Activated CD4-positive, alpha-beta T cell treated with anti-CD3 and anti-CD28 coated beads, Interleukin-2, amount 10 ng/mL, durations not matched to agents 24 days and 14 days (primary cell): ENCODE data around the gene TMEM269. TPM values are rescaled to one million over a fixed set of nuclear protein-coding genes. Genes with fewer than 3 reads are reported as not detected.

Experiments used
- DNase-seq: peaks from one replicate; pipeline ENCODE4 v3.0.0; 2022
- H3K27ac Mint-ChIP-seq: one replicate; pipeline ENCODE4 v1.8.0; 2022; ENCODE audit warnings: mild to moderate bottlenecking, mixed read lengths
- H3K27me3 Mint-ChIP-seq: one replicate; pipeline ENCODE4 v1.8.0; 2022; ENCODE audit warnings: mixed read lengths
- H3K36me3 Mint-ChIP-seq: one replicate; pipeline ENCODE4 v1.8.0; 2022; ENCODE audit warnings: low read depth, mild to moderate bottlenecking, mixed read lengths
- H3K4me1 Mint-ChIP-seq: one replicate; pipeline ENCODE4 v1.8.0; 2021; ENCODE audit warnings: mixed read lengths
- H3K4me3 Mint-ChIP-seq: one replicate; pipeline ENCODE4 v1.8.0; 2022; ENCODE audit warnings: mild to moderate bottlenecking, moderate library complexity, mixed read lengths
- H3K9me3 Mint-ChIP-seq: one replicate; pipeline ENCODE4 v1.8.0; 2021; ENCODE audit warnings: mixed read lengths
- intact Hi-C: fragments of 100-400 bp; cut with micrococcal nuclease; formaldehyde crosslinking; loops from one replicate; pipeline ENCODE4 v1.15.1; 2023
- total RNA-seq: library from RNA; stranded (reverse); gene quantifications from 2 replicates; pipeline ENCODE4 v1.2.3, GENCODE V29; 2022

The TMEM269 gene
- total RNA-seq, 1 donor from 2014 or later: not detected

DNA sequence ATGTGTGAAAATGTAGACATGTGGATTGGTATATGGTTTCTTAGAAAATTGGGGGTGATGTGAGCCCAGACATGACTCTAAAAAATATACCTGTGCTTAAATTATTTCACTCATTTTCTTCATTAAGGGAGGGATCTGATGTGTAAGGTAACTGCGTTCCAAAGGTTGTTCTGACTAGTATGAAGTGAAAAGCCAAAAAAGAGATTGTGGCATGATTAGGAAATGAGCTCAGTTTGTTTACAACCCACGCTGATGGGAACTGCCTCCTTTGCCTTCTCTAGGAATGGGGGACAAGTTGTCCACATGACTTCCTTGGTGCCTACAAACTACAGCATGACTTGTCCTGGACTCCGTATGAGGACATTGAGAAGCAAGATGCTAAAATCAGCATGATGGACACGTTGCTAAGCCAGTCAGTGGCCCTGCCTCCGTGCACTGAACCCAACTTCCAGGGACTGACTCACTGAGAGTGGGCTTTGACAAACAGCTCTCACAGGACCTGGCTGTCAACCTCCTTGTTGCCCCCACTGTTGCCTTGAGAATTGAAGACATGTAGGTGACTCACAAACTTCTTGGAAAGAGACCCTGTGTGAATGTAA lies 9.8 kb upstream of the TMEM269 start:
- peaks cover 30% of the 10 kb centered on the region for H3K4me1 Mint-ChIP-seq
- H3K36me3 Mint-ChIP-seq: peaks cover 59% of the 10 kb centered on the region
- intact Hi-C loops: no loop called here
- H3K9me3 Mint-ChIP-seq: no peaks in the 10 kb centered on the region
- no peak overlapping the region for H3K4me3 Mint-ChIP-seq
- no peak for DNase-seq
- no peaks in the 10 kb centered on the region for H3K27me3 Mint-ChIP-seq
- no peak overlapping the region for H3K27ac Mint-ChIP-seq

- no peak for DNase-seq
- Mint-ChIP-seq H3K27ac (no peak overlapping the region), H3K4me3 (no peak overlapping the region), H3K9me3 (no peaks in the 10 kb centered on the region), H3K36me3 (peaks cover 61% of the 10 kb centered on the region), H3K4me1 (peaks cover 31% of the 10 kb centered on the region), H3K27me3 (no peaks in the 10 kb centered on the region)
- intact Hi-C loops: no loop called here
Measured at GRCh38 chr1:42776502-42776901, 8.3 kb upstream of the TMEM269 start.

- peaks cover 27% of the 10 kb centered on the region for H3K4me1 Mint-ChIP-seq
- H3K9me3 Mint-ChIP-seq: no peaks in the 10 kb centered on the region
- H3K36me3 Mint-ChIP-seq: peaks cover 63% of the 10 kb centered on the region
- peak; percentile 83 for DNase-seq
- intact Hi-C loops: loop anchor here (1.0 kb wide), 1 partner anchor 295 kb away; no protein-coding TSS in a partner anchor
- H3K27ac Mint-ChIP-seq: no peak overlapping the region
- no peak overlapping the region for H3K4me3 Mint-ChIP-seq
- H3K27me3 Mint-ChIP-seq: no peaks in the 10 kb centered on the region
Measured at GRCh38 chr1:42777852-42778251, 6.9 kb upstream of the TMEM269 start.

DNA sequence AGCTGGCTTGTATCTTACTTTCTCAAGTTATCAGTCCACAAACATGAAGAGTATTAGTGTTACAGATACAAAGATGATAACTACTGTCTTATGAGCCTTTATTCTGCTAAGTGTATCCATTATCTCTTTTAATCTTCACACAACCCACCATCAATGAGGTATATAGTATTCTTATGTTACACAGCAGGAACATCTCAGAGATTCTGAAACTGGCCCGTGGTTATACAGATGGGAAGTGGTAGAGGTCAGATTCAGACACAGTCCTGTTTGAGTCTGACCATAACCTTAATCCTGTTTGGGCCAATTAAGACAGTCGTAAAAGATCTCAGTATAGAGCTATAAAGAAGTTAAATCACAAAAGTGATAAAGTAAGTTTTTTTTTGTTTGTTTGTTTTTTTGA lies 5.1 kb upstream of the TMEM269 start:
- intact Hi-C loops: no loop called here
- H3K36me3 Mint-ChIP-seq: peaks cover 60% of the 10 kb centered on the region

DNA sequence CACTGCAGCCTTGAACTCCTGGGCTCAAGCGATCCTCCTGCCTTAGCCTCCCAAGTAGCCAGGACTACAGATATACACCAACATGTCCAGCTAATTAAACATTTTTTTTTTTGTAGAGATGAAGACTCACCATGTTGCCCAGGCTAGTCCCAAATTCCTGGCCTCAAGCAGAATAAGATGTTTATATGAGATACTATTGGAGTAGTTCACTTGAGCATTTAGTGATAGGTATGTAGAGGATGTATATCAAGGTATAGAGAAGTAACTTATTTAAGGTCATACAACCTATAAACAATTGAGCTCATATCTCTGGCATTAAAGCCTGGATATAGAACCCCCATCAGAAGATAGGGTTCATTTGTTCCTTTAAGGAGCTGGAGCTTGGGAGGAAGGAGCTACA lies 4.6 kb upstream of the TMEM269 start:
- Mint-ChIP-seq H3K9me3 (no peaks in the 10 kb centered on the region), H3K4me1 (peaks cover 23% of the 10 kb centered on the region), H3K36me3 (peaks cover 56% of the 10 kb centered on the region), H3K27ac (no peak overlapping the region), H3K4me3 (no peak overlapping the region), H3K27me3 (no peaks in the 10 kb centered on the region)
- intact Hi-C loops: no loop called here
- no peak for DNase-seq

More for the DNA sequence above, 5.1 kb upstream of the TMEM269 start:
- DNase-seq: no peak
- no peaks in the 10 kb centered on the region for H3K9me3 Mint-ChIP-seq
- H3K27ac Mint-ChIP-seq: no peak overlapping the region
- no peak overlapping the region for H3K4me3 Mint-ChIP-seq
- peaks cover 26% of the 10 kb centered on the region for H3K4me1 Mint-ChIP-seq
- no peaks in the 10 kb centered on the region for H3K27me3 Mint-ChIP-seq

GRCh38 chr1:42783092-42783491 lies 1.7 kb upstream of the TMEM269 start:
- DNase-seq: no peak
- Mint-ChIP-seq H3K4me3 (no peak overlapping the region), H3K36me3 (peaks cover 39% of the 10 kb centered on the region), H3K9me3 (no peaks in the 10 kb centered on the region), H3K27ac (no peak overlapping the region), H3K27me3 (no peaks in the 10 kb centered on the region), H3K4me1 (peaks cover 26% of the 10 kb centered on the region)
- intact Hi-C loops: no loop called here

GRCh38 chr1:42784547-42784945 lies 245 bp upstream of the TMEM269 start:
- H3K27me3 Mint-ChIP-seq: no peaks in the 10 kb centered on the region
- H3K36me3 Mint-ChIP-seq: peaks cover 30% of the 10 kb centered on the region
- no peaks in the 10 kb centered on the region for H3K9me3 Mint-ChIP-seq
- no peak for DNase-seq
- peaks cover 20% of the 10 kb centered on the region for H3K4me1 Mint-ChIP-seq
- H3K27ac Mint-ChIP-seq: no peak overlapping the region
- H3K4me3 Mint-ChIP-seq: no peak overlapping the region
- intact Hi-C loops: no loop called here

- Mint-ChIP-seq H3K4me3 (no peak overlapping the region), H3K27ac (no peak overlapping the region), H3K9me3 (no peaks in the 10 kb centered on the region), H3K36me3 (peaks cover 22% of the 10 kb centered on the region), H3K4me1 (peaks cover 12% of the 10 kb centered on the region), H3K27me3 (no peaks in the 10 kb centered on the region)
- no peak for DNase-seq
- intact Hi-C loops: no loop called here
Measured at GRCh38 chr1:42786097-42786496, 1.3 kb downstream of the TMEM269 start.

- no peak overlapping the region for H3K27ac Mint-ChIP-seq
- peaks cover 12% of the 10 kb centered on the region for H3K4me1 Mint-ChIP-seq
- intact Hi-C loops: no loop called here
- H3K4me3 Mint-ChIP-seq: no peak overlapping the region
- no peak for DNase-seq
- peaks cover 13% of the 10 kb centered on the region for H3K36me3 Mint-ChIP-seq
- no peaks in the 10 kb centered on the region for H3K9me3 Mint-ChIP-seq
- H3K27me3 Mint-ChIP-seq: no peaks in the 10 kb centered on the region
Measured at GRCh38 chr1:42788021-42788420, 3.2 kb downstream of the TMEM269 start.

- H3K4me1 Mint-ChIP-seq: no peaks in the 10 kb centered on the region
- no peak for DNase-seq
- intact Hi-C loops: no loop called here
- H3K4me3 Mint-ChIP-seq: no peak overlapping the region
- H3K27me3 Mint-ChIP-seq: peaks cover 12% of the 10 kb centered on the region
- H3K9me3 Mint-ChIP-seq: no peaks in the 10 kb centered on the region
- H3K36me3 Mint-ChIP-seq: no peaks in the 10 kb centered on the region
- no peak overlapping the region for H3K27ac Mint-ChIP-seq
Measured at GRCh38 chr1:42793824-42794223, 9.0 kb downstream of the TMEM269 start.

GRCh38 chr1:42797414-42797813 lies 12.6 kb downstream of the TMEM269 start:
- no peak for DNase-seq
- intact Hi-C loops: no loop called here
- Mint-ChIP-seq H3K27me3 (peaks cover 21% of the 10 kb centered on the region), H3K4me1 (no peaks in the 10 kb centered on the region), H3K27ac (no peak overlapping the region), H3K9me3 (no peaks in the 10 kb centered on the region), H3K4me3 (no peak overlapping the region), H3K36me3 (no peaks in the 10 kb centered on the region)

- Mint-ChIP-seq H3K4me3 (no peak overlapping the region), H3K27ac (no peak overlapping the region), H3K9me3 (no peaks in the 10 kb centered on the region), H3K36me3 (no peaks in the 10 kb centered on the region), H3K27me3 (peaks cover 21% of the 10 kb centered on the region), H3K4me1 (no peaks in the 10 kb centered on the region)
- intact Hi-C loops: no loop called here
- DNase-seq: no peak
Measured at GRCh38 chr1:42797979-42798378, 13.2 kb downstream of the TMEM269 start.

- no peak overlapping the region for H3K4me3 Mint-ChIP-seq
- no peak for DNase-seq
- peaks cover 10% of the 10 kb centered on the region for H3K27me3 Mint-ChIP-seq
- peaks cover 2% of the 10 kb centered on the region for H3K4me1 Mint-ChIP-seq
- peaks cover 5% of the 10 kb centered on the region for H3K36me3 Mint-ChIP-seq
- intact Hi-C loops: no loop called here
- H3K27ac Mint-ChIP-seq: no peak overlapping the region
- peaks cover 3% of the 10 kb centered on the region for H3K9me3 Mint-ChIP-seq
Measured at GRCh38 chr1:42801832-42802473, 17.2 kb downstream of the TMEM269 start.

GRCh38 chr1:42806171-42806570 lies 21.4 kb downstream of the TMEM269 start:
- Mint-ChIP-seq H3K9me3 (peaks cover 3% of the 10 kb centered on the region), H3K36me3 (peaks cover 7% of the 10 kb centered on the region), H3K27me3 (peaks cover 3% of the 10 kb centered on the region), H3K4me1 (peaks cover 10% of the 10 kb centered on the region), H3K27ac (no peak overlapping the region), H3K4me3 (no peak overlapping the region)
- intact Hi-C loops: no loop called here
- no peak for DNase-seq

GRCh38 chr1:42806593-42806992 lies 21.8 kb downstream of the TMEM269 start:
- Mint-ChIP-seq H3K27ac (no peak overlapping the region), H3K9me3 (peaks cover 3% of the 10 kb centered on the region), H3K36me3 (peaks cover 7% of the 10 kb centered on the region), H3K4me3 (no peak overlapping the region), H3K27me3 (peaks cover 3% of the 10 kb centered on the region), H3K4me1 (peaks cover 10% of the 10 kb centered on the region)
- no peak for DNase-seq
- intact Hi-C loops: no loop called here
